ENCODE measurements around the gene CDK3.
"Not testable (repeated sequence)": the region's sequence is repeated elsewhere in the genome, so short reads cannot be mapped to it uniquely, and the experiment has no call there.

CDK3 gene

GRCh38 chr17:76000755-76001521 is at the start of gene CDK3:
CDK3 (plus strand) TSS chr17:76000855; CDS start chr17:76001426, 571 bp downstream.
- DNase-seq: no peak

- DNase-seq: no peak
Observed at GRCh38 chr17:75950855-75951554, 49.6 kb upstream of the CDK3 start.

GRCh38 chr17:75959051-75959838 is 41.4 kb upstream of the CDK3 start:
- DNase-seq: no peak

- no peak for DNase-seq
Observed at GRCh38 chr17:75959839-75960511, 40.7 kb upstream of the CDK3 start.

- no peak for DNase-seq
Observed at GRCh38 chr17:75965468-75965867, 35.2 kb upstream of the CDK3 start.

GRCh38 chr17:75969044-75969443 is 31.6 kb upstream of the CDK3 start:
- DNase-seq: not testable (repeated sequence)

- DNase-seq: no peak
Observed at GRCh38 chr17:75970011-75970523, 30.6 kb upstream of the CDK3 start.

GRCh38 chr17:75970626-75971025 is 30.0 kb upstream of the CDK3 start:
- no peak for DNase-seq

- DNase-seq: not testable (repeated sequence)
Observed at GRCh38 chr17:75975187-75975586, 25.5 kb upstream of the CDK3 start.

- no peak for DNase-seq
Observed at GRCh38 chr17:75975757-75976174, 24.9 kb upstream of the CDK3 start.

GRCh38 chr17:75976175-75976848 is 24.3 kb upstream of the CDK3 start:
- DNase-seq: no peak

- DNase-seq: peak; percentile 97
Observed at GRCh38 chr17:75978938-75979704, 21.5 kb upstream of the CDK3 start, which contains the start of the genes ACOX1 and TEN1. ACOX1 (minus strand) TSS chr17:75979166; CDS start chr17:75979073, 93 bp downstream. TEN1 (plus strand) TSS chr17:75979240; CDS start chr17:75986193, 6,953 bp downstream.

- no peak for DNase-seq
Observed at GRCh38 chr17:75979705-75980187, 20.9 kb upstream of the CDK3 start.

- no peak for DNase-seq
Observed at GRCh38 chr17:75980188-75981018, 20.3 kb upstream of the CDK3 start.

GRCh38 chr17:75981019-75981615 is 19.5 kb upstream of the CDK3 start:
- no peak for DNase-seq

- no peak for DNase-seq
Observed at GRCh38 chr17:75983501-75984181, 17.0 kb upstream of the CDK3 start.

GRCh38 chr17:75985986-75986385 is 14.7 kb upstream of the CDK3 start:
- no peak for DNase-seq

- DNase-seq: no peak
Observed at GRCh38 chr17:75987041-75987440, 13.6 kb upstream of the CDK3 start.

GRCh38 chr17:75991396-75991795 is 9.3 kb upstream of the CDK3 start:
- no peak for DNase-seq

Data from stimulated activated naive CD4-positive, alpha-beta T cell treated with Interleukin-2 at 50 U/mL for 16 hours (primary cell).